Measurements from ENCODE around the gene TLE4. TPM values are rescaled to one million over a fixed set of nuclear protein-coding genes. Genes with fewer than 3 reads are reported as not detected.
"Not testable (repeated sequence)": the region's sequence is repeated elsewhere in the genome, so short reads cannot be mapped to it uniquely, and the experiment has no call there.

The TLE4 gene
- total RNA-seq, 1 donor from 2014 or later = 64.1 TPM

DNA sequence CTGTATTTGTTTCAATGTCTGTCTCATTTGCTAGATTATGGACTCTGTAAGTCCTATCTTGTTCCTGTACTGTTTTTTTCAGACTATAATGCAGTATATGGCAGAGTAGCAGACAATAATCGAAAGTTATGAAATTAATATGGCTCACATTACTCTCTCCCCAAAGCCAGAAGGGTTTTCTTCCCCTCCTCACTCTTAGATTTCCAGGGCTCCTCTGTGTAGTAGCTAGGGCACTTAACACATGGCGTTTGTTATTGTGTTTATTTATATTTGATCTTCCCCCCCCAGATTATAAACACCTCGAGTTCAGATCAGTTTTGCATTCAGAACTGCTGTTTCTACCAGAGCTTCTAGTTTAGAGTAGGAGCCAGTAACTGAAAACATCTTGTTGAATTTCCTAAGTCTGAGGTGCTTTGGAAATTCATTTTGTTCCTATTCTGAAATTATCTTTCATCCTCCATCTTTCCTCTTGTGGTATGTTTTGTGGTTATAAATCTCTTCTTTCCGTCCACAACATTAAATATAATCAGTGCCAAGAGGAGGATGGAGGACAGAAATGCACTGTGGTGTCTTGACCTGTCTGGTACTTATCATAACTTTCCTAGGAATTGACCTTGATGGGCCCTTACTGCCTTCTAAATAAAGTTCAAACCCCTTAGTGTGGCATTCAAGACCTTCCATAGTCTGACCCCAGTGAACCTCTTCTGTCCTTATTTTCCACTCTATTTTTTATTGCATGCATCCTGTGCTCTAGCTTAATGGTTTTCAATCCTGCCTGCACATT, 27.0 kb downstream of the TLE4 start:
- DNase-seq (ENCODE audit: low read depth) = no peak

DNA sequence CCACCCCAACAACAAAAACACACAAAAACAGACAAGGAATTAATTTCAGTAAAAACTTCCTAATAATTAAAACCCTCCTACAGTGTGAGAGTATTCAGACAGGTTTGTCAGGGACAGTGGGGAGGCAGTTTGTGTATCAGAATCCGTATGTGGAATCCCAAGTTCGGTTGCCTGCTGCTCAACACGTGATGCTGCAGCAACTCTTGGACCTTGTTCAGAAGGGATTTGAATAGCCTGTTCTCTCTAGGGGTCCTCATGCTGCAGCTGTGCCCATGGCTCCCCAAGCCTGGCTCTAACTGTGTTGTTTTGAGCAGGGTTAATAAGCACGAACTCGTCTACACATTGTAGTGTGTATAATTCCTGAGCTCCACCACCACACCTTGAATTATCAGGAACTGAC, 28.7 kb downstream of the TLE4 start:
- DNase-seq (ENCODE audit: low read depth) = no peak

- no peak for DNase-seq (ENCODE audit: low read depth)
These were observed 31.6 kb downstream of the TLE4 start for GRCh38 chr9:79603222-79603920.

- no peak for DNase-seq (ENCODE audit: low read depth)
These were observed 32.4 kb downstream of the TLE4 start for GRCh38 chr9:79604149-79604548.

GRCh38 chr9:79604921-79605562, 33.3 kb downstream of the TLE4 start:
- no peak for DNase-seq (ENCODE audit: low read depth)

DNA sequence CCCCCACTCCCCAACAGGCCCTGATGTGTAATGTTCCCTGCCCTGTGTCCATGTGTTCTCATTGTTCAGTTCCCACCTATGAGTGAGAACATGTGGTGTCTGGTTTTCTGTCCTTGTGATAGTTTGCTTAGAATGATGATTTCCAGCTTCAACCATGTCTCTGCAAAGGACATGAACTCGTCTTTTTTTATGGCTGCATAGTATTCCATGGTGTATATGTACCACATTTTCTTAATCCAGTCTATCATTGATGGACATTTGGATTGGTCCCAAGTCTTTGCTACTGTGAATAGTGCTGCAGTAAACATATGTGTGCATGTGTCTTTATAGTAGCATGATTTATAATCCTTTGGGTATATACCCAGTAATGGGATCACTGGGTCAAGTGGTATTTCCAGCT, 34.8 kb downstream of the TLE4 start:
- DNase-seq (ENCODE audit: low read depth) = not testable (repeated sequence)

DNA sequence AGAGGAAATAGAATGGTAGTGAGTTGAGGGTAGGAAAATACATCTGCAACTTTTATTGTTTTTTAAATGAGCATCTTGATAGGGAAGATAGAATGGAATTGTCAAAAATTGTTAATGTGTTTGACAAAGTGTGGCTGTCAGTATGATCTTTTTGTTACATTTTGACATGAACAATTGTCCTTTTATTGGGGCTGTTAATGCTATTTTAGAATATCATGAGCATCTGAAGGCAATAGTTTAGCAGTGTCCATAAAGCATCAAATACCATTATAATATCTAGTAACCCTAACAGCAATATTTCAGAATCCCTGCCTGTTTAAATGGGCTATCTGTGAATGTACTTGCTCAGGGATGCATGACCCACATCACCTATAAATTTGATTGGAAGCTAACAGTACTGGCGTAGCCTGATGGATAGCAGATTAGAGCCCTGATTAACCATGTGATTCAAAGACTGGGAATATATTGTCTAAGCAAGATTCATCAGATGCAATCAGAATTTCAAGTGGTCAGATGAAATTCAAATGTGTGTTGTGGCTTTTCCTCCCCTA, 37.8 kb downstream of the TLE4 start:
- no peak for DNase-seq (ENCODE audit: low read depth)

DNA sequence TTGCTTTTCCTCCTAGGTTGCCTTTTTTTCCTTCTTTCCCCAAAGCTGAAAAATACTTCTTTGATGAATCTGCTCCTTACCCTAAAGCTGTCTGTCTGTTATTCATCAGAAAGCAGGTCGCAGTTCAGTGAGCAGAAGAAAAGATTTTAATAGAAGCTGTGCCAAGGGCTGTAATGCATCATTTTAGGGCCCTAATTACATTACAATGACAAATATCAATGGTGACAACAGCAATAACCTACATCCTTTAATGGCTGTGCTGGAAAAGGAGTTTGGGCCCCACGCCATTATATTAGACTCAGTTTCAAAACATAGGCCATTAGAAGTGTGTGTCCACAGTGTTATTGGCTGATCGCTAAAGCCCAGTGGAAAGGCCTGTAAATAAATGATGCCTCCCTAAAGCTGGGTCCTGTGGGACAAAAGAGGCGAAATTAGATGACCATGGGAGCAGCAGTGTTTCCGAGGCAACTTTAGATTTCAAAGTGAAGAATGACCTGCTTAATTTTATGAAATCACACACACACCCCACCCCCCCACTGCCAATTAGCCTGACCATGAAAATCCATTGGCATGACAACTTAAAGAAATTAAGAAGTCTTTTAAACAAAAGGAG, 38.4 kb downstream of the TLE4 start:
- no peak for DNase-seq (ENCODE audit: low read depth)

DNA sequence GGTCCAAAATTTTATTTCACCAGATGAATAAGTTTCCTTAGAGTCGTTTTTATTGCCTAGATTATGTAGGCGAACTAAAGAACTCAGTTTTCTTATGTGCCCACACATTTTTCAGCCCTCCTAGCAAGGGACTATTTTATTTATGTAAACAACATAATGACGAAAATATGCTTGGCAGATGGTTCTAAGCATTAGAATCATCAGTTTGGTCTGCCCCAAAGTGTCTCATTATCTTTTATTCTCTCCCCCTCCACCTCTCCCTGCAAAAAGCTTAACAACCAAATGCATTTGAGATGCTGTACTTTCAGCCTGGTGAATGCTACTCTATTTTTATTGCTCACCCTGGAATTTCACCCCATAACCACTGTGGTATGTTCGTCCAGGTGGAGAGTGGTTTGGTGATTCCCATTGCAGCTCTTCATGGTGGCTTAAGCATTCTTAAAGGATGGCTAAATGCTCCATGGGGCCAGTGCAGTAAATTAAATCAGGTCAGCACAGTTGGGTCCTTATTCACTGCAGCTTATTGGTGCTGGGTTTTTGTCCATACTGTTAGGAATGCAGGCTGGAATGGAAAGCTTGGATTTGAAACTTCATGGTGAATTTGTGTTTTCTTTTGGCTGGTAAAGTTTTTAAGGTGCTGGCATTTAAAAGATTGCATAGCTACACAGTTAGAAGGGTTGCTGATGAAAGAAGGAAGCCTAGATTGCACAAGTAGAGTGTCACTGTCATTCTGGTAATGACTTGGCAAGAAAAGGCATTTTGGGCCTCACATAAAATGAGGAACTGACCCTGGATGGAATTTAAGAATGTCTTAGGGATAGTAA, 39.2 kb downstream of the TLE4 start:
- peak; percentile 92 for DNase-seq (ENCODE audit: low read depth)

DNA sequence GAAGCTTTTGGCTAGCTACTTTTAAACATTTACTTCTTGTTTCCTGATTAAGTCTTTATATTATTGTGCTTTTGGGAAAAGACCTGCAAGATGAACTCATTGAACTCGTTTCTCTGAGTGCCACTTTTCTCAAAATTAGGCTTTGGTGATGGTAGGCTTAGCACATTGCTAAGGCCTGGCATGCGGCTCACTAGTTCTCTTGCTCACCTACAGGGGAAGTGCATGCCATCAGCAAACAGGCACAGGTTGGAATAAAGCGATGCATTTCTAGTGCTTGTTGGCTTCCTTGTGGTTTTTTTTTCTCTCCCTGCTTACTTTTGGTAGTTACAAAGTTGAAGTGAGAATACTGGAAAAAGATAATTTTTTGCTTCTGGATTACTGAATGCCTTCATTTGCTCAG, 41.4 kb downstream of the TLE4 start:
- DNase-seq (ENCODE audit: low read depth) = no peak

GRCh38 chr9:79615038-79615437, 43.3 kb downstream of the TLE4 start:
- no peak for DNase-seq (ENCODE audit: low read depth)

- peak; percentile 57 for DNase-seq (ENCODE audit: low read depth)
These were observed 44.2 kb downstream of the TLE4 start for GRCh38 chr9:79616013-79616412.

DNA sequence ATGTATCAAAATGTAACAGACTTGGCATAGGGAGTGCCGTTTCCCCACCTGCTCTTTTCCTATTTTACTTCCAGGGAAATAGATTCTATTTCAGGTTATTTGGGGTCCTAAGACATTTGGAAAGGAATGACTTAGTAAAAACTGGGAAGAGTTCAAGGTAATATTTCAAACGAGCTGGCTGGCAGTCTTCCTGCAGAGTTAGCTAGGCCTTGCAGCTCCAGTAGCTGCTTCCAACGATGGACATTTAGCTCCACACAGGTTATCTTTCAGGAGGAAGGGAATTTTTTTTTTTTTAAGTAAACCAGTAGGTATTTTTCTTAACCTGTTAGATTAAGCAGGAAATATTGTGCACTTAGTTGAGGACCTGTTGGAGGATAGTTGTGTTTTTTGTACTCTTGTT, 45.2 kb downstream of the TLE4 start:
- no peak for DNase-seq (ENCODE audit: low read depth)

GRCh38 chr9:79617395-79617794, 45.6 kb downstream of the TLE4 start:
- DNase-seq (ENCODE audit: low read depth) = no peak

DNA sequence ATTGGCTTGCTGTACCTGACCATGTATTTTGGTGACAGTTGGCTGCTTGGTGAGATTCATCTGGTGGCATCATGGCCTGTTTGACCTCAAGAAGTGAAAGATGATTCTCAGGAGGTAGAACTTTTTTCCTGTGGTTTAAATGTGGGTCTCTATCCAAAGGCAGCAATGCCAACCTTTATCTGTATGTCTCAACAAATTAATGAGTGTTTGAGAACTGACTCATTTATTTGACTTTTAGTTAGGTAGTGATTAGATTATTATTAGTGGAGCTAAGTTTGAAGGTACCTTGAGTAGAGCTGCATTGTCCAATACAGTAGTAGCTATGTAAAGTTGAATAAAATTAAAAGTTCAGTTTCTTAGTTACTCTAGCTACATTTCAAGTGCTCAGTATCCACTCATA, 48.2 kb downstream of the TLE4 start:
- DNase-seq (ENCODE audit: low read depth) = no peak

DNA sequence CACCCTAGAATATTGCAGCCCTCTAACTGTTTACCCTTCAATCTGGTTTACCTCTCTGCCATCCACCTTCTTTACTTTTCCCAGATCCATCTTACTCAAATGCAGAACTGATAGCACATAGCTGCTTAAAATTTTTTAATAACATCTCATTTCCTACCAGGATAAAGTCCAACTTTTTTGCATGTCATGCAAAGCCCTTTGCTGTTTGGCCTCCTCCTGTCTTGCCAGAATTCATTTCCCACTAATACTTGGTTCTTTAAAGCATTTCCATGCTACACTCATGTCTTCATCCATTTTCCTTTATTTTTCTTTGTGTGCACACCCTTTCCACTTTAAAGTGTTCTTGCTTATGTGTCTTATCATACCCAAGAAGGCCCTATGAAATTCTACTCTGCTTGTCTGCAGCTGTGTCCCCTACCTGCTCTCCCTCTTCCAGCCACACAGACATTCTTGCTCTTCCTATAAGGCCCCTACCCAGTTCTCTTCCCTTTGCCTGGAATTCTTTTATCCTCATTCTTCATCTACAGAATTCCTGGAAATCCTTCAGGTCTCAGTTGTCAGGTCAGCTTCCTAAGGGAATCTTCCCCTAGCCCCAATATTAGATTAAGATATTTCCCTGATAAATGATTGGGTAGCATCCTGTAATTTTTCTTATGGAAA, 50.3 kb downstream of the TLE4 start:
- no peak for DNase-seq (ENCODE audit: low read depth)

- peak; percentile 64 for DNase-seq (ENCODE audit: low read depth)
These were observed 52.3 kb downstream of the TLE4 start for GRCh38 chr9:79623799-79624721.

- no peak for DNase-seq (ENCODE audit: low read depth)
These were observed 58.0 kb downstream of the TLE4 start for GRCh38 chr9:79629721-79630120.

Measured in myocyte (in vitro differentiated cells).